IMR-90 (cell line): ENCODE measurements around the gene TSEN54.

Source experiments
- MAFK ChIP-seq: IDR thresholded peaks from 2 replicates; pipeline ENCODE4 v1.6.1; 2012; ENCODE audit warnings: low read depth, low read length, improper control_type of control experiment
- POLR2A ChIP-seq: IDR thresholded peaks from 2 replicates; pipeline ENCODE4 v1.6.1; 2012; ENCODE audit warnings: mild to moderate bottlenecking, low read depth, low read length
- TF ChIP-seq, protein P1 (sequence below): conservative IDR thresholded peaks from 2 replicates; pipeline ENCODE4 v1.5.1; 2012; ENCODE audit warnings: mild to moderate bottlenecking, low read depth, low read length, improper control_type of control experiment

DNA sequence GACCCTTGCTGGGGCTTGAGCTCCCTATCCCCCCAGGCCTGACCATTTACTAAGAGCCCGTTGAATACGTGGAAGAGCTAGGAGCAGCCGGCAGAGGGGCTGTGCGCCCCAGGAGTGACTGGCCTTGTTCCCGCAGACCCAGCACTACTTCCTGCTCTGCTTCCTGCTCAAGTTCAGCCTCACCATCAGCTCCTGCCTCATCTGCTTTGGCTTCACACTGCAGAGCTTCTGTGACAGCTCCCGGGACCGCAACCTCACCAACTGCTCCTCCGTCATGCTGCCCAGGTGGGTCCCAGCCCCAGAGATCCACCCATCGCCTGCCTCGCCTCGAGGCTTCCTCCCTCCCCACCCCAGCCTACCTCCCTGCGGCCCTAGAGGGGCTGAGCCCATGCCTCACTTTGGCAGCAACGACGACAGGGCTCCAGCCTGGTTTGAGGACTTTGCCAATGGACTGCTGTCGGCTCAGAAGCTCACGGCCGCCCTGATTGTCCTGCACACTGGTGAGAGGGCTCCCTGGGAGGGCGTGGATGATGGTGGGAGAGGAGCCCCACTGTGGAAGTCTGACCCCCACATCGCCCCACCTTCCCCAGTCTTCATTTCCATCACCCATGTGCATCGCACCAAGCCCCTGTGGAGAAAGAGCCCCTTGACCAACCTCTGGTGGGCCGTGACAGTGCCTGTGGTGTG, 18.1 kb upstream of the TSEN54 start:
- TF ChIP-seq, protein P1, sequence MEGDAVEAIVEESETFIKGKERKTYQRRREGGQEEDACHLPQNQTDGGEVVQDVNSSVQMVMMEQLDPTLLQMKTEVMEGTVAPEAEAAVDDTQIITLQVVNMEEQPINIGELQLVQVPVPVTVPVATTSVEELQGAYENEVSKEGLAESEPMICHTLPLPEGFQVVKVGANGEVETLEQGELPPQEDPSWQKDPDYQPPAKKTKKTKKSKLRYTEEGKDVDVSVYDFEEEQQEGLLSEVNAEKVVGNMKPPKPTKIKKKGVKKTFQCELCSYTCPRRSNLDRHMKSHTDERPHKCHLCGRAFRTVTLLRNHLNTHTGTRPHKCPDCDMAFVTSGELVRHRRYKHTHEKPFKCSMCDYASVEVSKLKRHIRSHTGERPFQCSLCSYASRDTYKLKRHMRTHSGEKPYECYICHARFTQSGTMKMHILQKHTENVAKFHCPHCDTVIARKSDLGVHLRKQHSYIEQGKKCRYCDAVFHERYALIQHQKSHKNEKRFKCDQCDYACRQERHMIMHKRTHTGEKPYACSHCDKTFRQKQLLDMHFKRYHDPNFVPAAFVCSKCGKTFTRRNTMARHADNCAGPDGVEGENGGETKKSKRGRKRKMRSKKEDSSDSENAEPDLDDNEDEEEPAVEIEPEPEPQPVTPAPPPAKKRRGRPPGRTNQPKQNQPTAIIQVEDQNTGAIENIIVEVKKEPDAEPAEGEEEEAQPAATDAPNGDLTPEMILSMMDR, result no peak
- TF ChIP-seq MAFK, result no peak
- no peak for TF ChIP-seq POLR2A
